ENCODE results near the gene RNF157.
A peak's percentile ranks its signal among the peaks of the same experiment; 100 is the strongest.

The RNF157 gene

GRCh38 chr17:76184290-76184689 is 56.0 kb downstream of the RNF157 start:
- TF ChIP-seq CTCF (IDR thresholded peaks at IDR 0.05): no peak
- Histone ChIP-seq H3K27me3 (ENCODE audit: control insufficient read depth, insufficient read depth, low read length) (no peaks in the 10 kb centered on the region), H3K36me3 (ENCODE audit: control insufficient read depth, insufficient read depth, low read length) (no peaks in the 10 kb centered on the region), H3K9ac (no peak overlapping the region), H3K9me3 (ENCODE audit: control insufficient read depth, low read length) (no peaks in the 10 kb centered on the region), H3K4me1 (peaks cover 17% of the 10 kb centered on the region), H3K4me3 (ENCODE audit: low read depth, low read length) (no peak overlapping the region), H3K79me2 (no peaks in the 10 kb centered on the region), H2AFZ (no peak overlapping the region), H3K4me2 (ENCODE audit: low read length) (no peak overlapping the region), H3K27ac (peak overlapping the region; percentile 50)

- H3K27me3 ChIP-seq (ENCODE audit: control insufficient read depth, insufficient read depth, low read length): no peaks in the 10 kb centered on the region
- no peak overlapping the region for H3K4me3 ChIP-seq (ENCODE audit: low read depth, low read length)
- no peak overlapping the region for H3K9ac ChIP-seq
- no peak overlapping the region for H3K4me2 ChIP-seq (ENCODE audit: low read length)
- peaks cover 10% of the 10 kb centered on the region for H3K4me1 ChIP-seq
- TF ChIP-seq CTCF (IDR thresholded peaks at IDR 0.05): peak; percentile 87
- H2AFZ ChIP-seq: peak overlapping the region; percentile 6
- H3K79me2 ChIP-seq: no peaks in the 10 kb centered on the region
- no peak overlapping the region for H3K27ac ChIP-seq
- H3K36me3 ChIP-seq (ENCODE audit: control insufficient read depth, insufficient read depth, low read length): no peaks in the 10 kb centered on the region
- H3K9me3 ChIP-seq (ENCODE audit: control insufficient read depth, low read length): no peaks in the 10 kb centered on the region
Measured at GRCh38 chr17:76182016-76182764, 58.1 kb downstream of the RNF157 start.

- H3K9ac ChIP-seq: no peak overlapping the region
- H3K36me3 ChIP-seq (ENCODE audit: control insufficient read depth, insufficient read depth, low read length): no peaks in the 10 kb centered on the region
- peaks cover 2% of the 10 kb centered on the region for H3K79me2 ChIP-seq
- TF ChIP-seq CTCF (IDR thresholded peaks at IDR 0.05): no peak
- no peak overlapping the region for H3K4me3 ChIP-seq (ENCODE audit: low read depth, low read length)
- no peak overlapping the region for H3K4me2 ChIP-seq (ENCODE audit: low read length)
- H3K9me3 ChIP-seq (ENCODE audit: control insufficient read depth, low read length): no peaks in the 10 kb centered on the region
- peak overlapping the region; percentile 8 for H3K27ac ChIP-seq
- no peaks in the 10 kb centered on the region for H3K27me3 ChIP-seq (ENCODE audit: control insufficient read depth, insufficient read depth, low read length)
- H3K4me1 ChIP-seq: peaks cover 7% of the 10 kb centered on the region
- H2AFZ ChIP-seq: peak overlapping the region; percentile 14
Measured at GRCh38 chr17:76179496-76180467, 60.5 kb downstream of the RNF157 start.

- Histone ChIP-seq H3K4me2 (ENCODE audit: low read length) (no peak overlapping the region), H3K79me2 (peaks cover 2% of the 10 kb centered on the region), H3K27ac (no peak overlapping the region), H3K9ac (no peak overlapping the region), H3K27me3 (ENCODE audit: control insufficient read depth, insufficient read depth, low read length) (no peaks in the 10 kb centered on the region), H2AFZ (no peak overlapping the region), H3K36me3 (ENCODE audit: control insufficient read depth, insufficient read depth, low read length) (no peaks in the 10 kb centered on the region), H3K9me3 (ENCODE audit: control insufficient read depth, low read length) (no peaks in the 10 kb centered on the region), H3K4me1 (no peaks in the 10 kb centered on the region), H3K4me3 (ENCODE audit: low read depth, low read length) (no peak overlapping the region)
- no peak for TF ChIP-seq CTCF (IDR thresholded peaks at IDR 0.05)
Measured at GRCh38 chr17:76178124-76178523, 62.2 kb downstream of the RNF157 start.

Measured in parathyroid adenoma (tissue), 2 donors.